Stimulated activated CD8-positive, alpha-beta memory T cell treated with anti-CD3 and anti-CD28 coated beads, Interleukin-2, amount 100 ng/mL, for 48 hours (primary cell): Measurements from ENCODE around the gene AKIRIN2.
"Not testable (repeated sequence)": the region's sequence is repeated elsewhere in the genome, so short reads cannot be mapped to it uniquely, and the experiment has no call there.

Experiments
- DNase-seq, 2 donors: peaks; one replicate each; pipeline ENCODE4 v3.0.0-alpha.2; 2020; ENCODE audit warnings: low read depth in 2 of 2

The AKIRIN2 gene

GRCh38 chr6:87687893-87688292 lies 14.1 kb downstream of the AKIRIN2 start:
- not testable (repeated sequence) for DNase-seq

GRCh38 chr6:87687296-87687695 lies 14.7 kb downstream of the AKIRIN2 start:
- DNase-seq = no peak

- DNase-seq = not testable (repeated sequence)
Observed at GRCh38 chr6:87686636-87687205, 15.3 kb downstream of the AKIRIN2 start.

GRCh38 chr6:87684895-87685654 lies 17.0 kb downstream of the AKIRIN2 start:
- DNase-seq = no peak

- no peak for DNase-seq
Observed at GRCh38 chr6:87683890-87684289, 18.1 kb downstream of the AKIRIN2 start.

GRCh38 chr6:87682310-87682709 lies 19.7 kb downstream of the AKIRIN2 start:
- no peak for DNase-seq

GRCh38 chr6:87675004-87675681 lies 26.9 kb downstream of the AKIRIN2 start:
- no peak for DNase-seq

- no peak for DNase-seq
Observed at GRCh38 chr6:87674290-87674689, 27.7 kb downstream of the AKIRIN2 start.

- DNase-seq = no peak
Observed at GRCh38 chr6:87673237-87673636, 28.8 kb downstream of the AKIRIN2 start.

- DNase-seq = no peak
Observed at GRCh38 chr6:87672641-87673040, 29.4 kb downstream of the AKIRIN2 start.

GRCh38 chr6:87671555-87672029 lies 30.4 kb downstream of the AKIRIN2 start:
- no peak for DNase-seq

- DNase-seq = no peak
Observed at GRCh38 chr6:87670707-87671106, 31.3 kb downstream of the AKIRIN2 start.

GRCh38 chr6:87669051-87669450 lies 33.0 kb downstream of the AKIRIN2 start:
- DNase-seq = no peak

GRCh38 chr6:87668013-87668412 lies 34.0 kb downstream of the AKIRIN2 start:
- DNase-seq = no peak

GRCh38 chr6:87667032-87667431 lies 35.0 kb downstream of the AKIRIN2 start:
- DNase-seq = no peak

- no peak for DNase-seq
Observed at GRCh38 chr6:87664921-87665485, 37.0 kb downstream of the AKIRIN2 start.

GRCh38 chr6:87663434-87663833 lies 38.6 kb downstream of the AKIRIN2 start:
- no peak for DNase-seq

GRCh38 chr6:87661503-87661902 lies 40.5 kb downstream of the AKIRIN2 start:
- DNase-seq = no peak

- no peak for DNase-seq
Observed at GRCh38 chr6:87661016-87661415, 41.0 kb downstream of the AKIRIN2 start.

GRCh38 chr6:87660226-87660911 lies 41.7 kb downstream of the AKIRIN2 start:
- no peak for DNase-seq

- DNase-seq = no peak
Observed at GRCh38 chr6:87658516-87658915, 43.5 kb downstream of the AKIRIN2 start.

- DNase-seq = no peak
Observed at GRCh38 chr6:87656857-87657256, 45.2 kb downstream of the AKIRIN2 start.
